Left ventricle myocardium inferior (tissue), 1 donor: Measurements from ENCODE around the gene A1BG. TPM values are rescaled to one million over a fixed set of nuclear protein-coding genes. Genes with fewer than 3 reads are reported as not detected.

Source experiments
- DNase-seq: peaks from one replicate; pipeline ENCODE4 v3.0.0-alpha.2; 2020
- H3K27ac ChIP-seq: fragments of 200-600 bp; replicated peaks from 2 replicates; pipeline ENCODE4 v1.8.0; 2021
- H3K27me3 ChIP-seq: fragments of 200-600 bp; 2 replicates; pipeline ENCODE4 v1.8.0; 2021; ENCODE audit warnings: low read depth
- H3K36me3 ChIP-seq: fragments of 200-600 bp; 2 replicates; pipeline ENCODE4 v1.8.0; 2021
- H3K4me1 ChIP-seq: fragments of 200-600 bp; 2 replicates; pipeline ENCODE4 v1.8.0; 2021
- H3K4me3 ChIP-seq: fragments of 200-600 bp; 2 replicates; pipeline ENCODE4 v1.8.0; 2021; ENCODE audit warnings: mild to moderate bottlenecking, moderate library complexity
- H3K9me3 ChIP-seq: fragments of 200-600 bp; replicated peaks from 2 replicates; pipeline ENCODE4 v1.8.0; 2021
- CTCF ChIP-seq: fragments of 200-600 bp; IDR thresholded peaks from 2 replicates; pipeline ENCODE4 v1.8.0; 2021; ENCODE audit warnings: antibody characterized with exemption, mild to moderate bottlenecking, borderline replicate concordance
- intact Hi-C: fragments of 100-400 bp; cut with micrococcal nuclease; formaldehyde crosslinking; loops from one replicate; pipeline ENCODE4 v1.11.0; 2022
- total RNA-seq: library from RNA; stranded (reverse); fragmentation: NEBNext Ultra II Directional; extraction: Animal tissue kit (Norgen Biotek cat#: 25700); gene quantifications from one replicate; pipeline ENCODE4 v1.2.1, GENCODE V29; 2021
- donor health status: DM: no; HTN: yes; CAD: no; lungs with severe emphysema.

The A1BG gene
- total RNA-seq, 1 donor from 2014 or later, result 3.7 TPM

- intact Hi-C loops, result no loop called here
- Histone ChIP-seq H3K4me1 (peaks cover 24% of the 10 kb centered on the region), H3K27me3 (peaks cover 34% of the 10 kb centered on the region), H3K27ac (no peak overlapping the region), H3K4me3 (peak overlapping the region; percentile 33), H3K9me3 (no peaks in the 10 kb centered on the region), H3K36me3 (peaks cover 41% of the 10 kb centered on the region)
- no peak for DNase-seq
- TF ChIP-seq CTCF, result no peak
Observed at GRCh38 chr19:58395979-58396627, 42.8 kb upstream of the A1BG start.

- no peak for DNase-seq
- Histone ChIP-seq H3K27me3 (peaks cover 34% of the 10 kb centered on the region), H3K36me3 (peaks cover 48% of the 10 kb centered on the region)
Observed at GRCh38 chr19:58395220-58395978, 42.1 kb upstream of the A1BG start, which contains the start of gene RNF225. Gene RNF225 (plus strand): TSS chr19:58395656. CDS start chr19:58396090, 434 bp downstream.

GRCh38 chr19:58394821-58395219, 41.5 kb upstream of the A1BG start:
- no peak overlapping the region for H3K4me3 ChIP-seq
- H3K36me3 ChIP-seq, result peaks cover 54% of the 10 kb centered on the region
- intact Hi-C loops, result no loop called here
- H3K9me3 ChIP-seq, result no peaks in the 10 kb centered on the region
- no peak for DNase-seq
- H3K4me1 ChIP-seq, result peaks cover 25% of the 10 kb centered on the region
- TF ChIP-seq CTCF, result no peak
- H3K27me3 ChIP-seq, result peaks cover 34% of the 10 kb centered on the region
- H3K27ac ChIP-seq, result no peak overlapping the region

More at GRCh38 chr19:58395220-58395978, 42.1 kb upstream of the A1BG start, which contains the start of gene RNF225:
- intact Hi-C loops, result no loop called here
- no peaks in the 10 kb centered on the region for H3K9me3 ChIP-seq
- peaks cover 24% of the 10 kb centered on the region for H3K4me1 ChIP-seq
- H3K4me3 ChIP-seq, result peak within 1 kb of the TSS; percentile 33
- TF ChIP-seq CTCF, result no peak
- H3K27ac ChIP-seq, result no peak within 1 kb of the TSS

GRCh38 chr19:58393725-58394033, 40.4 kb upstream of the A1BG start:
- Histone ChIP-seq H3K9me3 (no peaks in the 10 kb centered on the region), H3K4me1 (peaks cover 35% of the 10 kb centered on the region), H3K4me3 (no peak overlapping the region), H3K27ac (no peak overlapping the region), H3K27me3 (peaks cover 34% of the 10 kb centered on the region), H3K36me3 (peaks cover 65% of the 10 kb centered on the region)
- intact Hi-C loops, result no loop called here
- DNase-seq, result no peak
- TF ChIP-seq CTCF, result no peak

- peaks cover 70% of the 10 kb centered on the region for H3K36me3 ChIP-seq
- H3K27me3 ChIP-seq, result peaks cover 30% of the 10 kb centered on the region
- no peaks in the 10 kb centered on the region for H3K9me3 ChIP-seq
- H3K4me3 ChIP-seq, result no peak overlapping the region
- TF ChIP-seq CTCF, result no peak
- no peak overlapping the region for H3K27ac ChIP-seq
- intact Hi-C loops, result no loop called here
- H3K4me1 ChIP-seq, result peaks cover 40% of the 10 kb centered on the region
- DNase-seq, result no peak
Observed at GRCh38 chr19:58392945-58393724, 39.8 kb upstream of the A1BG start.
